GM12864 (cell line): Measurements from ENCODE around the gene AKT3.

Source experiments
- DNase-seq: peaks from one replicate; pipeline ENCODE4 v3.0.0-alpha.2; 2011; ENCODE audit warnings: low read depth
- H3K4me3 ChIP-seq: 2 replicates; pipeline ENCODE4 v1.5.1; 2011; ENCODE audit warnings: mild to moderate bottlenecking, low read depth, low read length, control low read depth
- CTCF ChIP-seq: IDR thresholded peaks from 2 replicates; pipeline ENCODE4 v1.5.1; 2011; ENCODE audit warnings: low read depth, mild to moderate bottlenecking, moderate library complexity, low read length, control low read depth, inconsistent platforms; ENCODE audit errors: missing control alignments

AKT3 gene

GRCh38 chr1:243715285-243715684 lies 134.8 kb downstream of the AKT3 start:
- DNase-seq: no peak
- no peak for TF ChIP-seq CTCF

GRCh38 chr1:243713470-243714186 lies 136.4 kb downstream of the AKT3 start:
- no peak overlapping the region for H3K4me3 ChIP-seq
- DNase-seq: no peak
- TF ChIP-seq CTCF: no peak

More at GRCh38 chr1:243715285-243715684, 134.8 kb downstream of the AKT3 start:
- H3K4me3 ChIP-seq: no peak overlapping the region

- peak; percentile 9 for TF ChIP-seq CTCF
- DNase-seq: no peak
- no peak overlapping the region for H3K4me3 ChIP-seq
Measured at GRCh38 chr1:243712941-243713340, 137.1 kb downstream of the AKT3 start.

GRCh38 chr1:243712242-243712641 lies 137.8 kb downstream of the AKT3 start:
- no peak for DNase-seq
- no peak for TF ChIP-seq CTCF
- H3K4me3 ChIP-seq: no peak overlapping the region

- no peak for DNase-seq
- no peak overlapping the region for H3K4me3 ChIP-seq
- no peak for TF ChIP-seq CTCF
Measured at GRCh38 chr1:243710467-243710866, 139.6 kb downstream of the AKT3 start.

GRCh38 chr1:243708210-243708609 lies 141.8 kb downstream of the AKT3 start:
- no peak for DNase-seq
- H3K4me3 ChIP-seq: no peak overlapping the region
- TF ChIP-seq CTCF: no peak

- TF ChIP-seq CTCF: no peak
- DNase-seq: no peak
- no peak overlapping the region for H3K4me3 ChIP-seq
Measured at GRCh38 chr1:243706563-243706962, 143.5 kb downstream of the AKT3 start.
